Globus pallidus (tissue), 1 donor: ENCODE measurements around the gene TK2.
"Not testable (repeated sequence)": the region's sequence is repeated elsewhere in the genome, so short reads cannot be mapped to it uniquely, and the experiment has no call there.

ENCODE experiments used
- DNase-seq: peaks from one replicate; pipeline ENCODE4 v3.0.0-alpha.2; 2015; ENCODE audit warnings: low spot score

Gene TK2

GRCh38 chr16:66503030-66503429 lies 46.9 kb downstream of the TK2 start:
- peak; percentile 57 for DNase-seq

- DNase-seq: no peak
Observed at GRCh38 chr16:66502020-66502913, 47.7 kb downstream of the TK2 start.

GRCh38 chr16:66501563-66501962 lies 48.4 kb downstream of the TK2 start:
- not testable (repeated sequence) for DNase-seq

- DNase-seq: not testable (repeated sequence)
Observed at GRCh38 chr16:66497921-66498320, 52.0 kb downstream of the TK2 start.

GRCh38 chr16:66496226-66496625 lies 53.7 kb downstream of the TK2 start:
- not testable (repeated sequence) for DNase-seq

GRCh38 chr16:66495440-66495839 lies 54.5 kb downstream of the TK2 start:
- no peak for DNase-seq

- no peak for DNase-seq
Observed at GRCh38 chr16:66494916-66495315, 55.0 kb downstream of the TK2 start.

GRCh38 chr16:66493490-66494401 lies 56.2 kb downstream of the TK2 start:
- no peak for DNase-seq

- no peak for DNase-seq
Observed at GRCh38 chr16:66491716-66492064, 58.2 kb downstream of the TK2 start.

GRCh38 chr16:66490774-66491715 lies 58.9 kb downstream of the TK2 start:
- no peak for DNase-seq

- no peak for DNase-seq
Observed at GRCh38 chr16:66489818-66490217, 60.1 kb downstream of the TK2 start.

- no peak for DNase-seq
Observed at GRCh38 chr16:66489385-66489784, 60.5 kb downstream of the TK2 start.

- DNase-seq: no peak
Observed at GRCh38 chr16:66488505-66488904, 61.4 kb downstream of the TK2 start.

GRCh38 chr16:66487580-66488275 lies 62.2 kb downstream of the TK2 start:
- no peak for DNase-seq

- DNase-seq: peak; percentile 31
Observed at GRCh38 chr16:66486773-66487579, 62.9 kb downstream of the TK2 start.

- DNase-seq: no peak
Observed at GRCh38 chr16:66486199-66486772, 63.6 kb downstream of the TK2 start.

GRCh38 chr16:66485376-66485775 lies 64.5 kb downstream of the TK2 start:
- DNase-seq: no peak

- DNase-seq: no peak
Observed at GRCh38 chr16:66484453-66485213, 65.3 kb downstream of the TK2 start.
